Head of caudate nucleus (tissue), 42 donors: Measurements from ENCODE around the gene RERG.
"Not testable (repeated sequence)": the region's sequence is repeated elsewhere in the genome, so short reads cannot be mapped to it uniquely, and the experiment has no call there.

Source experiments
- DNase-seq, 42 donors: peaks; one replicate each; pipeline versions ENCODE4 v3.0.0 to v3.0.0-alpha.2; 2020 to 2021; ENCODE audit warnings: mixed read lengths in 7 of 42
- intact Hi-C: fragments of 100-400 bp; cut with DNase I; formaldehyde crosslinking; loops from one replicate; pipeline ENCODE4 v1.15.0; 2022

The RERG gene

DNA sequence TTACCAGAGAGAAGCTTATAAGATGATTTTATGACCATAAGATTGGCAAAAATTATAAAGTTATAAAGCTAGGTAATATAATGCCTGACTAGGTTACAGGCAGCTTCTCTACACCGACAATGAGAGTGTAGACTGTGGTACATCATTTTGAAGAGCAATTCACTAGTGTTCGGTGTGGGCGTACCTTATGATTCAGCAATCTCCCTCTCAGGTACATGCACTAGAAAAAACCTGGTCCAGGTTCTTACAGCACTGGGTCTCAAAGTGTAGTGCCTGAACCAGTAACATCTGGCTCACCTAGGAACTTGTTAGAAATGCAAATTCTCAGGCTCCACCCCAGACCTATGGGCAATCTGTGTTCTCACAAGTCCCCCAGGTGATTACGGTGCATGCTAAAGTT lies 106.7 kb downstream of the RERG start:
- intact Hi-C loops = no loop called here
- DNase-seq = peak in 18 of 42 donors; percentile 4 to 70 (median 28)

DNA sequence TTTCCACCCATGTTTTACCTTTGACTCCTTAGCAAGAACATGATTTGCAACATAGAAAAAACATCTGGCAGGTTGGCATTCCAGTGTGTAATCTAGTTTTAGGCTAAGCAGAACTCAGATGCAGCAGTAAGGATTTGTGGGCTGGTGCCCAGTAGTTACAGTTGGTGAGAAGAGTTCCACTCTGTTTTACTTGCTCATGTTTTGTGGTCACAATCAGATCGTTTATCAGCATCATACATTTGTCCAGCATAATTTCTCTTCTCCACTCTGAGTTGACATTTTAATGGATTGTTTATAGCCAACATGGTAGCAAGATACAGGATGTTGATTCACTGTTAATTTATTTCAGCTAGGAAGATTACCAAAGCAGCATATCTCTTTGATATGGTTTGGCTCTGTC lies 128.4 kb downstream of the RERG start:
- no peak for DNase-seq
- intact Hi-C loops = no loop called here

DNA sequence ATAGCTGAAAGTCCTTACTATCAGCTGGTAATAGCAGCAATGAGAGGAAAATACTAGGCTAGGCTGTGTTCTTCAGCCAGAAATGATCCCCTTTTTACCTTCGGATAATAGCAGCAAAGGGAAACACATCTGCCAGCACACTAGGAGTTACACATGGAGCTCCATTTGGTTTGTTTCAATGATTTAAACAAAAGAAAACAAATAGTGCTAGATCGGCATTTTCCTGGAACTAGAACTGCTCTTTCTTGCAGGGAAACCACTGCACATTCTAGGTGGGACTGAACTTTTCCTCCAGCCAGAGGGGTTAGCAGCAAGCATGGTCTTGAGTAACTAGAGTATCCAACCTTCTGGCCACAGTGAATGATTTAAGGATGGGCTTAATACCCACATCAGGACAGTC lies 130.8 kb downstream of the RERG start:
- no peak for DNase-seq
- intact Hi-C loops = no loop called here

DNA sequence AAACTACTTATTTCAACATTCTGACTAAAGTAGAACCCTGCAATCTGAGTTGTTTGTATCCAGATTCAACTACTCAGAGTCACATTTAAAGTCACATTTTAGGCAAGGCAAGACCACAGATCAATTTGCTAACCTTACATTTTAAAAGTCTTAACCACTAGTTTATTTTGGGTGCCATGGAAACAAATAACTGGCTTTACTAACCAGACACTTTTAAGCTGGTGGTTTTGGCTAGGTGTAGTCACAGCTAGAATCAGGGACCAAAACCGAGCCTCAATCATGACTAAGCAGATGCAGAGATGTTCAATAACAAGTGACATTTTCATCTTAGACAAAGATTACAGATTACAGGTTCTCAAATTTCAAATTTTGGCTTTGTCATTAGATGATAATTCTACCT lies 133.1 kb downstream of the RERG start:
- DNase-seq = no peak
- intact Hi-C loops = no loop called here

DNA sequence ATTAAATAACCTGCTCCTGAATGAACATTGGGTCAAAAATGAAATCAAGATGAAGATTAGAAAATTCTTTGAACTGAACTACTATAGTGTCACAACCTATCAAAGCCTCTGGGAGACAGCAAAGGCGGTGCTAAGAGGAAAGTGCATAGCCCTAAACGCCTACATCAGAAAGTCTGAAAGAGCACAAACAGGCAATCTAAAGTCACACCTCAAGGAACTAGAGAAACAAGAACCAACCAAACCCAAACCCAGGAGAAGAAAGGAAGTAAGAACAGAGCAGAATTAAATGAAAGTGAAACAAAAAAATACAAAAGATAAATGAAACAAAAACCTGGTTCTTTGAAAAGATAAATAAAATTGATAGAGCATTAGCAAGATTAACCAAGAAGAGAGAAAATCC lies 143.5 kb downstream of the RERG start:
- DNase-seq, intact Hi-C loops: not testable (repeated sequence)

DNA sequence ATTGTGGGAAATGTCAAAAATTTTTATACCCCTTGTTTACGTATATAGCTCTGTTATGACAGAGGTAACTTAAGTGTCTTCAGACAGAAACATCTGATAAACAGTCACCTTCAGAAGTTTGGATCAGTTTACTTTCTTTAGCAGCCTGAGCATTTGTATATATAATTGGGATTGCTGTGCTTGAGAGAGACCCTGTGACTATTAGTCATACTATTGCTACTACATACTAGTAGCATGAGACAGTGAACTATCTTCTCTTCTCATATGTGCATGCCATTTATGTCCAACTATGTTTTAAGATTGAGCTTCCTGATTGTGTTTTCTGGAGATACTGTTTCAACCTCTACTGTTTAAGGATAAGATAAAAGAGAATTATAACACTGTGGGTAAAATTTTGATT lies 146.9 kb downstream of the RERG start:
- no peak for DNase-seq
- intact Hi-C loops = no loop called here

DNA sequence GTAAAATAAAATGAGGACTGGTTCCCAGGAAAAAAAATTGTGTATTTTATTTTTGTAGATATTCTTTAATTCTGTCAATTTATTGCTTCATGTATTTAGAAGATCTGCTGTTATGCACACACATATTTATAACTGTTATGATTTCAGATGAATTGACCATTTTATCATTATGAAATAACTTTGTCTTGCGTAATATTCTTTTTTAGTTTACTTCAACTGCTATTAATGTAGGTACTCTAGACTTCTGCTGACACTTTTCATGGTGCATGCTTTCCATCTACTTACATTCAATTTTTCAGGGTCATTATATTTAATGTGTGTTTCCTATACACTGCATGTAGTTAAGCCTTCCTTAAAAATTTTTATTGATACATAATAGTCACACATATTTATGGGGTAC lies 162.1 kb downstream of the RERG start:
- intact Hi-C loops = no loop called here
- no peak for DNase-seq
